Stimulated activated effector memory CD8-positive, alpha-beta T cell treated with anti-CD3 and anti-CD28 coated beads, Interleukin-12 subunit alpha, Interleukin-12 subunit beta, amount 100 ng/mL, for 72 hours (primary cell): Measurements from ENCODE around the gene CCDC146.
"Not testable (repeated sequence)": the region's sequence is repeated elsewhere in the genome, so short reads cannot be mapped to it uniquely, and the experiment has no call there.

Experiments
- ATAC-seq: fragments of 150-1000 bp; cut with Tn5 transposase; 2 replicates; pipeline ENCODE4 v1.10.0; 2021
- DNase-seq, 2 donors: peaks; one replicate each; pipeline ENCODE4 v3.0.0; 2021 to 2022; ENCODE audit warnings: low spot score in 2 of 2
- H3K27ac Mint-ChIP-seq: one replicate; pipeline ENCODE4 v1.8.0; 2022; ENCODE audit warnings: mild to moderate bottlenecking, mixed read lengths
- H3K36me3 Mint-ChIP-seq: one replicate; pipeline ENCODE4 v1.8.0; 2022; ENCODE audit warnings: mild to moderate bottlenecking, mixed read lengths
- H3K4me1 Mint-ChIP-seq: one replicate; pipeline ENCODE4 v1.8.0; 2022; ENCODE audit warnings: mixed read lengths
- H3K4me3 Mint-ChIP-seq: one replicate; pipeline ENCODE4 v1.8.0; 2022; ENCODE audit warnings: mild to moderate bottlenecking, mixed read lengths
- H3K9me3 Mint-ChIP-seq: one replicate; pipeline ENCODE4 v1.8.0; 2022; ENCODE audit warnings: mixed read lengths

CCDC146 gene

GRCh38 chr7:77177321-77177904, 55.0 kb downstream of the CCDC146 start:
- not testable (repeated sequence) for ATAC-seq, H3K4me3 Mint-ChIP-seq, H3K27ac Mint-ChIP-seq, H3K4me1 Mint-ChIP-seq, H3K36me3 Mint-ChIP-seq, DNase-seq, H3K9me3 Mint-ChIP-seq

DNA sequence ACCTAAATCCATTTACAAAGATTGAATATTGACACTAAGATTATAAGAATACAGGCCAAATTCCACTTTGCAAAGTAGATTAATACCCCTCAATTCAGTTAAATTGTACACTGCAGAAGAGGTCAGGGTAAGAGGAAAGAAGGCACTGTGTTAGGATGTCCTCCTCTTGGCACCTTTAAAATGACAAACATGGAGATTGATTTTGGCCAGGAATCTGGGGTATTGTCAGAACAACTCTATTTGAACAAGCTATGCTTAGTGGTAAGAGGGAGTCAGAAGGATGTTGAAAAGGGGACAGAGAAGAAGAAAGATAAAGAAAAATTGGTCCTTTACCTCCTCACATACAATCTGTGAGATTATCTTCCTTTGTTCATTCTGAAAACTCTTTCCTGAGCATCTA, 55.6 kb downstream of the CCDC146 start:
- ATAC-seq, H3K27ac Mint-ChIP-seq, H3K9me3 Mint-ChIP-seq, H3K4me3 Mint-ChIP-seq, DNase-seq, H3K4me1 Mint-ChIP-seq, H3K36me3 Mint-ChIP-seq: not testable (repeated sequence)

- ATAC-seq (no peak), DNase-seq (no peak)
- Mint-ChIP-seq H3K9me3 (no peaks in the 10 kb centered on the region), H3K27ac (no peak overlapping the region), H3K4me3 (no peak overlapping the region), H3K4me1 (no peaks in the 10 kb centered on the region), H3K36me3 (no peaks in the 10 kb centered on the region)
These were observed 58.7 kb downstream of the CCDC146 start for GRCh38 chr7:77181015-77181595.

GRCh38 chr7:77181734-77182133, 59.3 kb downstream of the CCDC146 start:
- H3K4me1 Mint-ChIP-seq = no peaks in the 10 kb centered on the region
- H3K9me3 Mint-ChIP-seq = no peaks in the 10 kb centered on the region
- no peak overlapping the region for H3K27ac Mint-ChIP-seq
- DNase-seq (no peak), ATAC-seq (no peak)
- H3K4me3 Mint-ChIP-seq = no peak overlapping the region
- H3K36me3 Mint-ChIP-seq = no peaks in the 10 kb centered on the region

DNA sequence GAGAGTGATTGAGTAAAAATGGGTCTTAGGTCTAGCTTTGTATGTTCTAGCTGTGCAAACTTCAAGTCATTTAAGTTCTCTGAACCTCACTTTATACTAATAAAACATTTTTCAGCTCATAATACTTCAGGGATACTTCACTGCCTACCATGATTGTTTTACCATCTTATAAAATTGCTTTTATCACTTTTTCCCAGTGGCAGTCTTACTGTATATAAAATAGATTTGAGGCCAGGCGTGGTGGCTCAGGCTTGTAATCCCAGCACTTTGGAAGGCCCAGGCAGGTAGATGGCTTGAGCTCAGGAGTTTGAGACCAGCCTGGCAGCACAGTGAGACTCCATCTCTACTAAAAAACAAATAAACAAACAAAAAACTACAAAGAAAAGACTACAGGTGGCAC, 59.8 kb downstream of the CCDC146 start:
- Mint-ChIP-seq H3K4me1 (no peaks in the 10 kb centered on the region), H3K9me3 (no peaks in the 10 kb centered on the region), H3K36me3 (no peaks in the 10 kb centered on the region), H3K27ac (no peak overlapping the region), H3K4me3 (no peak overlapping the region)
- ATAC-seq (no peak), DNase-seq (no peak)

GRCh38 chr7:77184463-77184862, 62.0 kb downstream of the CCDC146 start:
- Mint-ChIP-seq H3K9me3 (no peaks in the 10 kb centered on the region), H3K27ac (no peak overlapping the region), H3K4me3 (no peak overlapping the region), H3K36me3 (no peaks in the 10 kb centered on the region), H3K4me1 (no peaks in the 10 kb centered on the region)
- no peak for ATAC-seq
- no peak for DNase-seq

DNA sequence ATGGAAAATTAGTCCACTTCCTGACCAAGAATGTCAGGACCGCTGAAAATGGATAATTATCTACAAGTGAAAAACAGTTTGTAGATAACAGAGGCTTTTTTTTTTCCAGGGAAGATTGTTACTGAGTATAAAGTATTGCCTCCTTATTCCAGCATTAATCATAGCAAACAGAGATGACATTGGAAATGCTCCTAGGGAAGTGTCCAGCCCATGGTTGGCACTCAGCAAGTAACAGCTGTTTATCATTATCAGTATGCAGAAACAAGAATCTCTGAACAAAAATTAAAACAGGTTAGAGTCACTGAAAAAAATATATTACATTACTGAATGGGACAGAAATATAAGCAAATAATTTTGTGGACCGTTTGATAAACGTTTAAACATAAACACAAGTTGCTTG, 62.6 kb downstream of the CCDC146 start:
- no peak for DNase-seq
- H3K9me3 Mint-ChIP-seq = no peaks in the 10 kb centered on the region
- no peaks in the 10 kb centered on the region for H3K36me3 Mint-ChIP-seq
- H3K27ac Mint-ChIP-seq = no peak overlapping the region
- H3K4me1 Mint-ChIP-seq = no peaks in the 10 kb centered on the region
- no peak for ATAC-seq
- H3K4me3 Mint-ChIP-seq = no peak overlapping the region

DNA sequence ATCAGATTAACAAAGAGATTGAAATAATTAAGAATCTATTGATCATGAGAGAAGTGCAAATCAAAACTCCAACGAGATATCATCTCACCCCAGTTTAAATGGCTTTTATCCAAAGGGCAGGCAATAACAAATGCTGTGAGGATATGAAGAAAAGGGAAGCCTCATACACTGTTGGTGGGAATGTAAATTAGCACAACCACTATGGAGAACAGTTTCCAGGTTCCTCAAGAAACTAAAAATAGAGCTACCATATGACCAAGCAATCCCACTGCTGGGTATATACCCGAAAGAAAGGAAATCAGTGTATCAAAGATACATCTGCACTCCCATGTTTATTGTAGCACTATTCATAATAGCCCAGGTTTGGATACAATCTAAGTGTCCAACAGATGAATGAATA, 63.5 kb downstream of the CCDC146 start:
- no peak for DNase-seq
- H3K36me3 Mint-ChIP-seq = no peaks in the 10 kb centered on the region

DNA sequence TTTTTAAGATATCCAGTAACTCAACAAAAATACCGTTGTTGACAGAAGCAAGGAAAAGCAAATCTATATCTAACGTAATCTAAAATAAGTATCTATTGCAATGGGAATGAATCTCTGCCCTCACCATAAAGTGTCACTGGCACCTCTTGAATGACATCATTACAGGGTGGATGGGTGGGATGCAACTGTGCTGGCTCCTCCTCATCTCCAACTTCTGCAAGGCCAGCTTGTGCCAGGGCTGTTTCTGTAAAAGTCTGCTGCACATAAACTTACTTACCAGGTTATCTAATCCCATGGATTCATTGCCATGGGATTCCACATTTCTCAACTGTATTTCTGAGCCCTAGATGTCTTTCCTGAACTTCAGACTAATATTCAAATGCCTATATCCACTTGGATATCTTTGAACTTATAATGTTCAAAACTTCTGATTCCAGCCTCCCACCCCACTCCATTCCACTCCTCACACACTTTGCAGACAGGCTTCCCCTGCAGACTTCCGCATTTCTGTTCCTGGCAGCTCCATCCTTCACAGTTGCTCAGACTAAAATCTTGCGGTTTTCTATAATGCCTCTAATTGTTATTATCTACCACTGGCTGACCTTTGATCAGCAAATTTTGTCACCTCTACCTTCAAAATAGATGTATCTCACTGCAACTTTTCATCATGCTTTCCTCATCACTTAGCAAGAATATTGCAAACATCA, 66.5 kb downstream of the CCDC146 start:
- no peaks in the 10 kb centered on the region for H3K9me3 Mint-ChIP-seq
- no peak for ATAC-seq
- H3K4me1 Mint-ChIP-seq = peaks cover 6% of the 10 kb centered on the region
- DNase-seq = no peak
- no peak overlapping the region for H3K27ac Mint-ChIP-seq
- no peaks in the 10 kb centered on the region for H3K36me3 Mint-ChIP-seq
- no peak overlapping the region for H3K4me3 Mint-ChIP-seq

More for the DNA sequence above, 63.5 kb downstream of the CCDC146 start:
- Mint-ChIP-seq H3K27ac (no peak overlapping the region), H3K9me3 (no peaks in the 10 kb centered on the region), H3K4me3 (no peak overlapping the region), H3K4me1 (no peaks in the 10 kb centered on the region)
- no peak for ATAC-seq

- H3K27ac Mint-ChIP-seq = no peak overlapping the region
- H3K36me3 Mint-ChIP-seq = no peaks in the 10 kb centered on the region
- H3K9me3 Mint-ChIP-seq = no peaks in the 10 kb centered on the region
- H3K4me1 Mint-ChIP-seq = peaks cover 33% of the 10 kb centered on the region
- no peak for ATAC-seq
- no peak for DNase-seq
- H3K4me3 Mint-ChIP-seq = no peak overlapping the region
These were observed 74.7 kb downstream of the CCDC146 start for GRCh38 chr7:77197141-77197540.

DNA sequence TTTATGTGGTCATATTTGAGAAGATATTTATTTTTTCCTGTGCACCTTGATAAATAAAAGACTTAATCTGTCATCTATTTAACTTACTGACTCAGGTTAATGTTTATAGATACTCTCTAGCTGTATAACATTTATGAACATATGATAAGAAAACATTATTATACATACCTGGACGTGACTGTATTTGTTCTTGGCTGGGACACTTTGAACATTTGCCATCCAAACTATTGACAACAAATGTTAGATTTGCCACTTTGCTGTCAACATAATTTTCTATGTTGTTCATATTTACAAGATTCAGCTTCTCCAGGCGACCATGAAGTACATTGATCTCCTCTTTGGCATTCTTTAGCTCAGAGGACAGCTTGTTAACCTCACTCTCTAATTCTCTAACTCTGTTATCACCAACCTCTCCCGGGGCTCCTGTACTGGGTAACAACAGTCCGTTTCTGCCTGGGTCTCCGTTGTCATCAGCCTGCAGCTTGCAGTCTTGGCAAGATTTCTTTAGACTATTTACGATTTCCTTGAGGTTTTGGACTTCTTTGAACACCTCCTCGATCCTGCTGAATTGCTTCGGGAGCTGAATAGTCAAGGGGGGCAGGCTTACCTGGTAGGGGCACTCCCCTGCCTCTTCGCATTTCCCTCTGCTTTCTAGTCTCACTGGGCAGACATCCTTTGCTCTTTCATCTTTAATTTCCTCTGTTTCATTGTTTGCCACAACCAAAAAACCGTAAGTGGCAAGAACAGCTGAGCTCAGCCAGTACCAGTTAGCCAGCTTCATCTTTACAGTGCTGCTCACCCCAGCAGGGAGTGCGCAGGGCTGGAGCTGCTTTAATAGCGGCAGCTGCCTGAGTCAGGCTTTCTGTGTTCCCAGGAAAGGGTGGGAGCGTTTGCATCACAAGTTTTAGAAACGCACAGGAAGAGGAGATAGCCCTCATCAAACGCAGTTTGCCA, 76.9 kb downstream of the CCDC146 start, which contains the start of gene FGL2:
FGL2 (minus strand) TSS at position 807 of the 954 bp plus-strand sequence; CDS start at position 781, 26 bp downstream.
- no peaks in the 10 kb centered on the region for H3K36me3 Mint-ChIP-seq
- H3K27ac Mint-ChIP-seq = peak within 1 kb of the TSS; percentile 77
- H3K9me3 Mint-ChIP-seq = no peaks in the 10 kb centered on the region
- peaks cover 36% of the 10 kb centered on the region for H3K4me1 Mint-ChIP-seq
- H3K4me3 Mint-ChIP-seq = peak within 1 kb of the TSS; percentile 78
- DNase-seq = no peak
- ATAC-seq = peak; percentile 75

GRCh38 chr7:77200542-77200941, 78.1 kb downstream of the CCDC146 start:
- DNase-seq (no peak), ATAC-seq (no peak)
- H3K36me3 Mint-ChIP-seq = no peaks in the 10 kb centered on the region
- peak overlapping the region; percentile 78 for H3K4me3 Mint-ChIP-seq
- H3K9me3 Mint-ChIP-seq = no peaks in the 10 kb centered on the region
- H3K27ac Mint-ChIP-seq = peak overlapping the region; percentile 49
- peaks cover 36% of the 10 kb centered on the region for H3K4me1 Mint-ChIP-seq

- Mint-ChIP-seq H3K27ac (no peak overlapping the region), H3K4me1 (peaks cover 36% of the 10 kb centered on the region), H3K36me3 (no peaks in the 10 kb centered on the region), H3K9me3 (no peaks in the 10 kb centered on the region), H3K4me3 (no peak overlapping the region)
- ATAC-seq (peak; percentile 92), DNase-seq (peak in 1 of 2 donors; percentile 5)
These were observed 80.1 kb downstream of the CCDC146 start for GRCh38 chr7:77202481-77202976.

DNA sequence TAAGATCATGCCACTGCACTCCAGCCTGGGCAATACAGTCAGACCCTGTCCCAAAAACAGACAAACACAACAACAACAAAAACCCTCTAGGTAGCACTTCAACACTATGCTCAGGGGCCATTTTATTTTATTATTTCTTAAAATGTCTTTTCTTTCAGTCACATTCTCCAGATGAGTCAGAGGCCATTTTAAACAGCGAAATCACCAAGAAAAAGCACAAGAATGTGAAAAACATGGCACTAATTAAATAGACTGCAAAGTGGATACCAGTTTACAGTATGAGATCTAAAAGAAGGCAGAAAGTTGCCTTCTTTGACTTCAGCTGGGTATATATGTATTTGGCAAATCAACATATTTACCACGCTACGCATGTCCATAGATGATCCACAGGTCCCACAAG, 83.3 kb downstream of the CCDC146 start:
- Mint-ChIP-seq H3K4me3 (no peak overlapping the region), H3K36me3 (no peaks in the 10 kb centered on the region), H3K9me3 (peaks cover 11% of the 10 kb centered on the region), H3K27ac (no peak overlapping the region), H3K4me1 (peaks cover 13% of the 10 kb centered on the region)
- DNase-seq (no peak), ATAC-seq (no peak)

DNA sequence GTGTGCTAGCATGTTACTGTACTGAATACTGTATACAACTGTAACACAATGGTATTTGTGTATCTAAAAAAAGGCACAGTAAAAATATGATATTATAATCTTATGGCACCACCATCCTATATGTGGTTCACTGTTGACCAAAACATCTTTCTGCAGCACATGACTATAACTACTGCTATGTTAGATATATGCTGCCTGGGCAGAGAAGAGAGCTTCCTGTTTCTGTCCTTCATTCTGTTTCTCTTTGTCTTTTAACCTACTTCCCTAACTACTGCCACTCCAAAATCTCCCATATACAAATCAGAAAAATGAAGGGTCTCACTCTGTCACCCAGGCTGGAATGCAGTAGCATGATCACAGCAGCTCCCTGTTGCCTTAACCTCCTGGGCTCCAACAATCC, 86.0 kb downstream of the CCDC146 start:
- Mint-ChIP-seq H3K9me3 (peaks cover 13% of the 10 kb centered on the region), H3K27ac (no peak overlapping the region), H3K36me3 (no peaks in the 10 kb centered on the region), H3K4me1 (no peaks in the 10 kb centered on the region), H3K4me3 (no peak overlapping the region)
- ATAC-seq (no peak), DNase-seq (no peak)
